ENCODE results near the gene FBN2. TPM values are rescaled to one million over a fixed set of nuclear protein-coding genes. Genes with fewer than 3 reads are reported as not detected.

The FBN2 gene
- total and polyA plus RNA-seq, 7 donors: 0.23 to 2.0 (median 0.51) TPM; not detected in 1

GRCh38 chr5:128262911-128263310 is 275.1 kb downstream of the FBN2 start:
- TF ChIP-seq POLR2AphosphoS5 (IDR thresholded peaks at IDR 0.05) (no peak), CTCF (IDR thresholded peaks at IDR 0.05) (no peak), POLR2A (IDR thresholded peaks at IDR 0.05) (no peak), EP300 (IDR thresholded peaks at IDR 0.05) (no peak)
- no peaks in the 10 kb centered on the region for H3K36me3 ChIP-seq
- no peak for DNase-seq
- no peak overlapping the region for H3K4me3 ChIP-seq
- no peaks in the 10 kb centered on the region for H3K27me3 ChIP-seq
- H3K27ac ChIP-seq: no peak overlapping the region
- intact Hi-C loops (cut with DNase I): no loop called here
- H3K4me1 ChIP-seq: peaks cover 0 to 18% (median 13%) of the 10 kb centered on the region in 4 donors
- no peaks in the 10 kb centered on the region for H3K9me3 ChIP-seq
- 82 to 91% methylated on average over 6 of the region's 6 CpGs for WGBS, 2 donors

- no peaks in the 10 kb centered on the region for H3K36me3 ChIP-seq
- DNase-seq: no peak
- H3K27me3 ChIP-seq: no peaks in the 10 kb centered on the region
- H3K27ac ChIP-seq: no peak overlapping the region
- H3K4me3 ChIP-seq: no peak overlapping the region
- no peaks in the 10 kb centered on the region for H3K9me3 ChIP-seq
- WGBS, 2 donors: 86 to 89% methylated on average over 11 of the region's 11 CpGs
- H3K4me1 ChIP-seq: peaks cover 0 to 18% (median 9%) of the 10 kb centered on the region in 4 donors
- TF ChIP-seq CTCF (IDR thresholded peaks at IDR 0.05) (no peak), POLR2A (IDR thresholded peaks at IDR 0.05) (no peak), POLR2AphosphoS5 (IDR thresholded peaks at IDR 0.05) (no peak), EP300 (IDR thresholded peaks at IDR 0.05) (no peak)
- intact Hi-C loops (cut with DNase I): no loop called here
Measured at GRCh38 chr5:128259607-128260021, 278.4 kb downstream of the FBN2 start.

- Histone ChIP-seq H3K36me3 (no peaks in the 10 kb centered on the region), H3K27me3 (no peaks in the 10 kb centered on the region), H3K4me1 (peaks cover 0 to 8% (median 0%) of the 10 kb centered on the region in 4 donors), H3K4me3 (no peak overlapping the region), H3K9me3 (no peaks in the 10 kb centered on the region), H3K27ac (no peak overlapping the region)
- no peak for DNase-seq
- 88 to 89% methylated on average over 6 of the region's 6 CpGs for WGBS, 2 donors
- TF ChIP-seq POLR2AphosphoS5 (IDR thresholded peaks at IDR 0.05) (no peak), EP300 (IDR thresholded peaks at IDR 0.05) (no peak), POLR2A (IDR thresholded peaks at IDR 0.05) (no peak), CTCF (IDR thresholded peaks at IDR 0.05) (no peak)
- intact Hi-C loops (cut with DNase I): no loop called here
Measured at GRCh38 chr5:128258372-128258771, 279.7 kb downstream of the FBN2 start.

- no peak for TF ChIP-seq CTCF (IDR thresholded peaks at IDR 0.05)
- no peak for TF ChIP-seq POLR2AphosphoS5 (IDR thresholded peaks at IDR 0.05)
- no peak for TF ChIP-seq EP300 (IDR thresholded peaks at IDR 0.05)
- no peak for TF ChIP-seq POLR2A (IDR thresholded peaks at IDR 0.05)
- Histone ChIP-seq H3K9me3 (no peaks in the 10 kb centered on the region), H3K27ac (no peak overlapping the region), H3K36me3 (no peaks in the 10 kb centered on the region), H3K4me1 (peaks cover 0 to 17% (median 0%) of the 10 kb centered on the region in 4 donors), H3K4me3 (no peak overlapping the region), H3K27me3 (no peaks in the 10 kb centered on the region)
- WGBS, 2 donors: 80 to 83% methylated on average over 2 of the region's 2 CpGs
- DNase-seq: no peak
- intact Hi-C loops (cut with DNase I): no loop called here
Measured at GRCh38 chr5:128257076-128257475, 281.0 kb downstream of the FBN2 start.

GRCh38 chr5:128254789-128255188 is 283.3 kb downstream of the FBN2 start:
- WGBS, 2 donors: 57 to 80% methylated on average over 1 of the region's 1 CpG
- Histone ChIP-seq H3K36me3 (no peaks in the 10 kb centered on the region), H3K27me3 (no peaks in the 10 kb centered on the region), H3K4me3 (no peak overlapping the region), H3K27ac (no peak overlapping the region), H3K9me3 (no peaks in the 10 kb centered on the region), H3K4me1 (peaks cover 0 to 17% (median 0%) of the 10 kb centered on the region in 4 donors)
- no peak for DNase-seq
- intact Hi-C loops (cut with DNase I): no loop called here
- no peak for TF ChIP-seq POLR2A (IDR thresholded peaks at IDR 0.05)
- no peak for TF ChIP-seq CTCF (IDR thresholded peaks at IDR 0.05)
- no peak for TF ChIP-seq EP300 (IDR thresholded peaks at IDR 0.05)
- no peak for TF ChIP-seq POLR2AphosphoS5 (IDR thresholded peaks at IDR 0.05)
